DOHH2 (cell line): ENCODE data around the gene CPED1.

Source experiments
- H3F3A ChIP-seq: fragments of 200-600 bp; sonication (generic), shearing (Covaris generic); 2 replicates; pipeline ENCODE4 v1.6.0; 2016; ENCODE audit warnings: antibody characterized with exemption, mild to moderate bottlenecking; ENCODE audit not compliant: control insufficient read depth, insufficient read depth
- H3K27ac ChIP-seq: fragments of 200-600 bp; sonication (generic); 2 replicates; pipeline ENCODE4 v1.5.1; 2014; ENCODE audit warnings: low read depth, mild to moderate bottlenecking, low read length, moderate library complexity
- H3K27me3 ChIP-seq: fragments of 200-600 bp; sonication (generic); 2 replicates; pipeline ENCODE4 v1.6.1; 2014; ENCODE audit warnings: mild to moderate bottlenecking, low read length, mixed read lengths; ENCODE audit not compliant: control insufficient read depth
- H3K36me3 ChIP-seq: fragments of 200-600 bp; sonication (generic); 2 replicates; pipeline ENCODE4 v1.6.1; 2014; ENCODE audit warnings: mild to moderate bottlenecking, low read length, moderate library complexity, mixed read lengths; ENCODE audit not compliant: control insufficient read depth
- H3K4me1 ChIP-seq: fragments of 200-600 bp; sonication (generic); 2 replicates; pipeline ENCODE4 v1.6.1; 2014; ENCODE audit warnings: mild to moderate bottlenecking, low read length, mixed read lengths; ENCODE audit not compliant: control insufficient read depth
- H3K4me2 ChIP-seq: fragments of 200-600 bp; sonication (generic); 2 replicates; pipeline ENCODE4 v1.6.0; 2014; ENCODE audit warnings: mild to moderate bottlenecking, low read length, moderate library complexity
- H3K4me3 ChIP-seq: fragments of 200-600 bp; sonication (generic); 2 replicates; pipeline ENCODE4 v1.5.1; 2014; ENCODE audit warnings: mild to moderate bottlenecking, low read length, mixed read lengths
- H3K79me2 ChIP-seq: fragments of 200-600 bp; sonication (generic); 2 replicates; pipeline ENCODE4 v1.6.1; 2014; ENCODE audit warnings: mild to moderate bottlenecking, low read length, mixed read lengths; ENCODE audit not compliant: control insufficient read depth
- H3K9me2 ChIP-seq: fragments of 200-600 bp; sonication (generic); replicated peaks from 2 replicates; pipeline ENCODE4 v1.6.1; 2014; ENCODE audit warnings: mild to moderate bottlenecking, low read length, mixed read lengths; ENCODE audit not compliant: control insufficient read depth
- H3K9me3 ChIP-seq: fragments of 200-600 bp; sonication (generic); 2 replicates; pipeline ENCODE4 v1.6.1; 2014; ENCODE audit warnings: antibody characterized with exemption, low read length, mixed read lengths; ENCODE audit not compliant: control insufficient read depth, insufficient read depth
- H4K20me1 ChIP-seq: fragments of 200-600 bp; sonication (generic); 2 replicates; pipeline ENCODE4 v1.6.0; 2014; ENCODE audit warnings: low read depth, mild to moderate bottlenecking, antibody characterized with exemption, low read length, moderate library complexity; ENCODE audit not compliant: control insufficient read depth, insufficient read depth
- CTCF ChIP-seq: fragments of 200-600 bp; sonication (generic); IDR thresholded peaks from one replicate; pipeline ENCODE4 v1.5.1; 2014; ENCODE audit warnings: antibody characterized with exemption, mild to moderate bottlenecking, low read depth, low read length; ENCODE audit not compliant: poor library complexity, severe bottlenecking
- EZH2phosphoT487 ChIP-seq: fragments of 200-600 bp; sonication (generic); IDR thresholded peaks from 2 replicates; pipeline ENCODE4 v1.6.1; 2017; ENCODE audit warnings: borderline replicate concordance, mild to moderate bottlenecking, antibody characterized with exemption, low read length, moderate library complexity, mixed read lengths

The CPED1 gene

GRCh38 chr7:121126801-121127534, 138.5 kb downstream of the CPED1 start:
- no peak overlapping the region for H3K4me3 ChIP-seq
- H3K27me3 ChIP-seq = no peaks in the 10 kb centered on the region
- TF ChIP-seq CTCF (peak; percentile 51), EZH2phosphoT487 (no peak)
- no peak overlapping the region for H3K27ac ChIP-seq
- no peaks in the 10 kb centered on the region for H3F3A ChIP-seq
- H3K9me2 ChIP-seq = no peaks in the 10 kb centered on the region
- peaks cover 6% of the 10 kb centered on the region for H3K4me1 ChIP-seq
- no peaks in the 10 kb centered on the region for H3K79me2 ChIP-seq
- H3K4me2 ChIP-seq = no peak overlapping the region
- H3K9me3 ChIP-seq = no peaks in the 10 kb centered on the region
- no peaks in the 10 kb centered on the region for H4K20me1 ChIP-seq
- H3K36me3 ChIP-seq = no peaks in the 10 kb centered on the region

GRCh38 chr7:121132940-121133339, 144.4 kb downstream of the CPED1 start:
- H3K4me2 ChIP-seq = no peak overlapping the region
- H3F3A ChIP-seq = no peaks in the 10 kb centered on the region
- no peaks in the 10 kb centered on the region for H3K9me2 ChIP-seq
- H3K4me1 ChIP-seq = peaks cover 7% of the 10 kb centered on the region
- H3K36me3 ChIP-seq = no peaks in the 10 kb centered on the region
- H3K27ac ChIP-seq = no peak overlapping the region
- H4K20me1 ChIP-seq = no peaks in the 10 kb centered on the region
- no peaks in the 10 kb centered on the region for H3K27me3 ChIP-seq
- no peaks in the 10 kb centered on the region for H3K9me3 ChIP-seq
- H3K79me2 ChIP-seq = no peaks in the 10 kb centered on the region
- no peak for TF ChIP-seq EZH2phosphoT487
- TF ChIP-seq CTCF = no peak
- no peak overlapping the region for H3K4me3 ChIP-seq

GRCh38 chr7:121133444-121133843, 144.9 kb downstream of the CPED1 start:
- Histone ChIP-seq H3K4me3 (no peak overlapping the region), H3K79me2 (no peaks in the 10 kb centered on the region), H3K9me3 (no peaks in the 10 kb centered on the region), H3K36me3 (no peaks in the 10 kb centered on the region), H3K27me3 (no peaks in the 10 kb centered on the region), H4K20me1 (no peaks in the 10 kb centered on the region), H3F3A (no peaks in the 10 kb centered on the region), H3K4me1 (peaks cover 12% of the 10 kb centered on the region), H3K9me2 (no peaks in the 10 kb centered on the region), H3K4me2 (no peak overlapping the region), H3K27ac (no peak overlapping the region)
- TF ChIP-seq CTCF (no peak), EZH2phosphoT487 (no peak)
